ENCODE results near the gene AGR2. TPM values are rescaled to one million over a fixed set of nuclear protein-coding genes. Genes with fewer than 3 reads are reported as not detected.
A peak's percentile ranks its signal among the peaks of the same experiment; 100 is the strongest.

AGR2 gene
- total RNA-seq, 1 donor from 2014 or later, result 7.4 TPM

GRCh38 chr7:16818732-16819131 lies 13.9 kb upstream of the AGR2 start:
- H3K36me3 ChIP-seq (ENCODE audit: control insufficient read depth, insufficient read depth, low read length), result no peaks in the 10 kb centered on the region
- no peaks in the 10 kb centered on the region for H3K27me3 ChIP-seq (ENCODE audit: control insufficient read depth, insufficient read depth, low read length)
- no peak for TF ChIP-seq CTCF (IDR thresholded peaks at IDR 0.05; ENCODE audit: insufficient read depth, low read length, poor library complexity, severe bottlenecking)
- no peak overlapping the region for H3K4me3 ChIP-seq (ENCODE audit: low read depth, low read length)
- no peak for DNase-seq (ENCODE audit: low read depth)

DNA sequence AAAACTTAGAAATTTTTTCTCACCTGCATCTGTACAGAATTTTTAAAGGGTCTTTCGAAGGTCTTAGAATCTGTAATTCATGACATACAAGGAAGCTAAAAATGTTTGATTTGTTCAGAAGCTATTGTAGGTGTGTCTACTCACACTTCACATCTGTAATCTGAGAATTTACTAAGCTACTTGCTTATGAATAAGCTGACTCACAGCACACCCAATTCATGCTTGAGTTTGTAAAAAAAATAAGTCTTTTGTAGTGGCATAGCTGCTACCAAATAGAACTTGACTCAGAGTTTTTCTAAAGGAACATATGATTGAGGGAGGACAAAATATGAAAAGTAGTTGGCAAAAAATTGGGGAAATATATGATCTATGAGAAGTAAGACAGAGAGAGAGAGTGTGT lies 12.7 kb upstream of the AGR2 start:
- DNase-seq (ENCODE audit: low read depth), result peak; percentile 74
- TF ChIP-seq CTCF (IDR thresholded peaks at IDR 0.05; ENCODE audit: insufficient read depth, low read length, poor library complexity, severe bottlenecking), result no peak
- Histone ChIP-seq H3K4me3 (ENCODE audit: low read depth, low read length) (no peak overlapping the region), H3K36me3 (ENCODE audit: control insufficient read depth, insufficient read depth, low read length) (no peaks in the 10 kb centered on the region), H3K27me3 (ENCODE audit: control insufficient read depth, insufficient read depth, low read length) (no peaks in the 10 kb centered on the region)

- DNase-seq (ENCODE audit: low read depth), result no peak
- Histone ChIP-seq H3K4me3 (ENCODE audit: low read depth, low read length) (no peak overlapping the region), H3K36me3 (ENCODE audit: control insufficient read depth, insufficient read depth, low read length) (no peaks in the 10 kb centered on the region), H3K27me3 (ENCODE audit: control insufficient read depth, insufficient read depth, low read length) (no peaks in the 10 kb centered on the region)
- no peak for TF ChIP-seq CTCF (IDR thresholded peaks at IDR 0.05; ENCODE audit: insufficient read depth, low read length, poor library complexity, severe bottlenecking)
Observed at GRCh38 chr7:16816824-16817223, 12.0 kb upstream of the AGR2 start.

- no peak for TF ChIP-seq CTCF (IDR thresholded peaks at IDR 0.05; ENCODE audit: insufficient read depth, low read length, poor library complexity, severe bottlenecking)
- H3K36me3 ChIP-seq (ENCODE audit: control insufficient read depth, insufficient read depth, low read length), result no peaks in the 10 kb centered on the region
- no peak overlapping the region for H3K4me3 ChIP-seq (ENCODE audit: low read depth, low read length)
- no peaks in the 10 kb centered on the region for H3K27me3 ChIP-seq (ENCODE audit: control insufficient read depth, insufficient read depth, low read length)
- DNase-seq (ENCODE audit: low read depth), result no peak
Observed at GRCh38 chr7:16815001-16815400, 10.2 kb upstream of the AGR2 start.

DNA sequence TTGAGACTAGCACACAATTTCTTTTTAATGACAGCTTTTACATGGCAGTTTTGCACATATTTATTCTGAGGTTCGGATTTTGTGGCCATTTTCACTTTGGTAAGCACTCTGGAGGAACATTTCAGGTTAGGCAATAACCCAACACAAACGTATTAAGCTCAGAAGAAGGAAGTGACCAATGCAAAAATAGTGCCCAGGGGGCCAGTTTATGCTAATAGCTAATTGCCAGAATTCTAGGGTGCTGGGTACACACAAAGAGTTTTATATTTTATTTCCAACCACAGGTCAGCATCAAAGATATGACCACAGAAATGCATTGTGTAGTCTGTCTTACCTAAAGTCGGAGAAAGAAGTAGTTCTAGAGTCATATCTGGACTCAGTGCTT lies 8.4 kb upstream of the AGR2 start:
- no peaks in the 10 kb centered on the region for H3K27me3 ChIP-seq (ENCODE audit: control insufficient read depth, insufficient read depth, low read length)
- H3K4me3 ChIP-seq (ENCODE audit: low read depth, low read length), result no peak overlapping the region
- H3K36me3 ChIP-seq (ENCODE audit: control insufficient read depth, insufficient read depth, low read length), result no peaks in the 10 kb centered on the region
- no peak for TF ChIP-seq CTCF (IDR thresholded peaks at IDR 0.05; ENCODE audit: insufficient read depth, low read length, poor library complexity, severe bottlenecking)
- no peak for DNase-seq (ENCODE audit: low read depth)

GRCh38 chr7:16812542-16813231 lies 7.9 kb upstream of the AGR2 start:
- Histone ChIP-seq H3K4me3 (ENCODE audit: low read depth, low read length) (no peak overlapping the region), H3K27me3 (ENCODE audit: control insufficient read depth, insufficient read depth, low read length) (no peaks in the 10 kb centered on the region), H3K36me3 (ENCODE audit: control insufficient read depth, insufficient read depth, low read length) (no peaks in the 10 kb centered on the region)
- TF ChIP-seq CTCF (IDR thresholded peaks at IDR 0.05; ENCODE audit: insufficient read depth, low read length, poor library complexity, severe bottlenecking), result no peak
- no peak for DNase-seq (ENCODE audit: low read depth)
